ENCODE measurements around the gene COL4A1.

GRCh38 chr13:110230661-110231347, 76.2 kb downstream of the COL4A1 start:
- TF ChIP-seq CTCF (IDR thresholded peaks at IDR 0.05), result no peak
- no peak for TF ChIP-seq EP300 (IDR thresholded peaks at IDR 0.05)
- no peak for TF ChIP-seq POLR2A (IDR thresholded peaks at IDR 0.05)
- TF ChIP-seq POLR2AphosphoS5 (IDR thresholded peaks at IDR 0.05), result no peak

Data from upper lobe of left lung (tissue), 4 donors.